Epithelial cell of proximal tubule (primary cell): ENCODE data around the gene GMEB2. TPM values are rescaled to one million over a fixed set of nuclear protein-coding genes. Genes with fewer than 3 reads are reported as not detected.

Experiments
- DNase-seq: peaks from one replicate; pipeline ENCODE4 v3.0.0-alpha.2; 2011; ENCODE audit warnings: low read depth
- H3K4me3 ChIP-seq: 2 replicates; pipeline ENCODE4 v1.5.1; 2011; ENCODE audit warnings: low read depth, mild to moderate bottlenecking, low read length
- CTCF ChIP-seq: conservative IDR thresholded peaks from 2 replicates; pipeline ENCODE4 v1.5.1; 2012; ENCODE audit warnings: low read depth, mild to moderate bottlenecking, low read length
- total RNA-seq: library from RNA; depleted of rRNA; stranded (reverse); fragments of >200 nt; gene quantifications from 2 replicates; pipeline ENCODE4 v1.2.3, GENCODE V29; 2015

GMEB2 gene
- total RNA-seq, 1 donor from 2014 or later: 10.5 TPM

- no peak for DNase-seq
- H3K4me3 ChIP-seq: no peak overlapping the region
- no peak for TF ChIP-seq CTCF
Observed at GRCh38 chr20:63552481-63553249, 74.2 kb downstream of the GMEB2 start.

GRCh38 chr20:63551068-63551467 is 75.8 kb downstream of the GMEB2 start:
- TF ChIP-seq CTCF: no peak
- no peak for DNase-seq
- no peak overlapping the region for H3K4me3 ChIP-seq

DNA sequence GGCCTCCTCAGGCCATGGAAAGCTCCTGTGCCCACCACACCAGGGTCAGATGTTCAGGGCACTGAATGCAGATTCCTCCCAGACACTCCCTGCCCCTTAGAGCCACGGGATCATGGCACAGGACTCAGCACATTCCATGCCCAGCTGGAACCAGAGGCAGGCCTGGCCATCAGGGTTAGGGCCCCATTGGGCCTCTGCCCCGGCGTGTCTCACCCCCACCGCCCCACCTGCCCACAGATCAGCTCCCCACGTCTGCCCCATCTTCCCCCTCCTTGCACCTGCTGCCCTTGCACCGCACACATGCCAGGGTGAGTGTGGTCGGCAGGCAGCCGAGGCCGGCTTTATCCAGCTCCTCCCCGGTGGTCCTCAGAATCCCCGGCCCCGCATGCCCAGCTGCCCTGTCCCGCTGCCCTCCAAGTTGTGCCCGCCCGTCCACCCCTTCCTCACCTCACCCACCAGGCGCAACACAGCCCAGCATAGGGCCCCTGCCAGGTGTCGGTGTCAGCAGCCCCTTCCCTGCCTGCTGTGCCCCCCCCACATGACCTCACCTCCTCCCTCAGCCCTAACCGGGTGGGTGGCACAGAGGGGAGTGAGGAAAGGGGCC is 77.1 kb downstream of the GMEB2 start:
- DNase-seq: no peak
- H3K4me3 ChIP-seq: no peak overlapping the region
- no peak for TF ChIP-seq CTCF

DNA sequence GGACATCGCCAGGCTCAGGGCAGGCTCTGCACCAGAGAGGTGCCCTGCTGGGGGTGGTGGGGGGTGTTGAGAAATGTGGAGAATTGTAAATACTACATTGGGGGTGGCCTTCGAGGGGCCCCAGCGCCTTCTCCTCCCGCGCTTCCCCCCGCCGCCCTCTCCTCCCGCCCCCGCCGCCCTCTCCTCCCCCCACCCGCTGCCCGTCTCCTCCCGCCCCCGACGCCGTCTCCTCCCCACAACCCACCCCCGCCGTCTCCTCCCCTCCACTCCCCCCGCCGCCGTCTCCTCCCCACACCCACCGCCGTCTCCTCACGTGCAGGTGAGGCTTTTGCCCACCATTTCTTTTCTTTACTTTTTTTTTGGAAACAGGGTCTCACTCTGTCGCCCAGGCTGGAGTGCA is 77.9 kb downstream of the GMEB2 start:
- TF ChIP-seq CTCF: no peak
- DNase-seq: no peak
- no peak overlapping the region for H3K4me3 ChIP-seq

- DNase-seq: no peak
- TF ChIP-seq CTCF: no peak
- no peak overlapping the region for H3K4me3 ChIP-seq
Observed at GRCh38 chr20:63548542-63548941, 78.4 kb downstream of the GMEB2 start.

DNA sequence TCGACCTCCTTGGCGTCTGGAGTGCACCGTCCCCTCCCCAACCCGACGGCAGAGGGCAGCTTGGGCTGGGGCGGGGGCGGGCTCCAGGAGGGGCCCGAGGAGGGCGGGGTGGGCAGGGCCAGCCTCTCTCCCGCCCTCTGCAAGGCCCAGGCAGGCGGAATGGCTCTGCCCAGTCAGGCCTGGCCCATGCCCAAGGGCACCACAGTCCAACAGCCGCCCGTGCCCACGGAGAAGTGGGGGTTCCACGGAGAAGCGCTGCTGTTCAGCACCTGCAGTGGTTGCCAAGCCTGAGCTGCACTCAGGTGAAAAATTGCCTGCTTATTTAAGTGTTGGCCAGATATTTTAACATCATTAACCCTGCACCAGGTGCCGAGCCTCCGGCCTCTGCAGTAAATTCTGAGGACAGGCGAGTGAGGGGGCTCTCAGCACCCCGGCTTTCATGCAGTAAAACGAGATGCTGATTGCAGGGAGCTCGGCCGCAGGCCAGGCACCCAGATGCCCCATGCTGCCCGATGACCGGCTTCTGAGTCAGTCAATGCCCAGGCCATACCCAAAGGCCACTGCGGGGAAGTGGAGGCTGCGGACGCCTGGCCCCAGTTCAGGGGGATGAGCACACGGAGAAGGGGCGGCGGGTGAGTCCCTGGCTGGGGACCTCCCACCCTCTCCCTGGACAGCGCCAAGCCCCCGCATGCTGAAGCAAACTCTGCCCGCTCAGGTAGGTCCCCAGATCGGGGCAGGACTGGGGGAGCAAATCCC is 79.0 kb downstream of the GMEB2 start, which contains the start of gene SRMS:
Gene SRMS (minus strand): TSS at position 25 of the 756 bp plus-strand sequence. CDS start 286 bp downstream, outside the sequence.
- H3K4me3 ChIP-seq: no peak within 1 kb of the TSS
- DNase-seq: no peak
- TF ChIP-seq CTCF: no peak
